Cardiac muscle cell (in vitro differentiated cells and primary cell): ENCODE data around the gene NMNAT3. TPM values are rescaled to one million over a fixed set of nuclear protein-coding genes. Genes with fewer than 3 reads are reported as not detected.

Experiments used
- DNase-seq, 2 donors: peaks; one replicate each; pipeline versions ENCODE4 v3.0.0 to v3.0.0-alpha.2; 2010 to 2017; ENCODE audit warnings: low read depth in 1 of 2, low spot score in 1 of 2
- H3K27ac ChIP-seq: fragments of 200-600 bp; sonication (generic); 2 replicates; pipeline ENCODE4 v1.5.1; 2016
- H3K27me3 ChIP-seq: fragments of 200-600 bp; sonication (generic); 2 replicates; pipeline ENCODE4 v1.6.0; 2016; ENCODE audit warnings: control low read depth
- H3K36me3 ChIP-seq: fragments of 200-600 bp; sonication (generic); 2 replicates; pipeline ENCODE4 v1.5.1; 2016; ENCODE audit warnings: control low read depth
- H3K4me1 ChIP-seq: fragments of 200-600 bp; sonication (generic); 2 replicates; pipeline ENCODE4 v1.8.1; 2017; ENCODE audit warnings: low read depth, mild to moderate bottlenecking, mixed run types
- H3K4me3 ChIP-seq: fragments of 200-600 bp; sonication (generic); 2 replicates; pipeline ENCODE4 v1.5.1; 2016; ENCODE audit warnings: mild to moderate bottlenecking
- H3K9me3 ChIP-seq: fragments of 200-600 bp; sonication (generic); 2 replicates; pipeline ENCODE4 v1.5.1; 2017; ENCODE audit warnings: low read depth, mild to moderate bottlenecking, control low read depth
- polyA plus RNA-seq: library from polyadenylated mRNA; unstranded; fragments of >200 nt; fragmentation: Nextera tagmentation; extraction: Ambion mirVana; gene quantifications from 2 replicates; pipeline ENCODE4 v1.2.1, GENCODE V29; 2016
- total RNA-seq: library from RNA; depleted of rRNA; stranded (reverse); fragments of >200 nt; gene quantifications from 2 replicates; pipeline ENCODE4 v1.2.3, GENCODE V29; 2016
- TF ChIP-seq, protein P1 (sequence below): IDR thresholded peaks from 2 replicates; pipeline ENCODE4 v1.5.1; 2012; ENCODE audit warnings: low read depth, mild to moderate bottlenecking, low read length

The NMNAT3 gene
- total and polyA plus RNA-seq, 2 experiments from 2014 or later: 6.3 to 16.0 TPM

DNA sequence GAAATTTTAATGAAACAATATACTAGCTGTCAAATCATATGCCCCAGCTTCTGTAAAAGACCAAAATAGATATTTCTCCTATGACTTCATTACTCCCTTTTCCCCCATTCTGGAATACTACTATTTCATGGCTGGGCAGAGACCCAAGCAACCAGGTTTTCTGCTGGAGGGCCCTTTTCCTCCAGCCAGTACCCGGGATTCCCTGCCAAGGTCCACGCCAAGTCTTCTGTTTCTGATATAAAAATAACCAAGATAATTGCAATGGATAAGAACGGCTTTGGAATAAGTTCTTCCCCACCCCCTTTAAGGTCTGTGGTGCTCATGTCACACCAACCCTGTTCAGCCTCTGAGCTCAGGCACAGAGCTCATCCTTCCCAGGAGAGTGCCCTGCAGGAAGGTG is 17.2 kb upstream of the NMNAT3 start:
- Histone ChIP-seq H3K27ac (no peak overlapping the region), H3K27me3 (no peaks in the 10 kb centered on the region), H3K4me1 (peaks cover 25% of the 10 kb centered on the region), H3K36me3 (no peaks in the 10 kb centered on the region), H3K9me3 (no peaks in the 10 kb centered on the region), H3K4me3 (no peak overlapping the region)
- TF ChIP-seq, protein P1, sequence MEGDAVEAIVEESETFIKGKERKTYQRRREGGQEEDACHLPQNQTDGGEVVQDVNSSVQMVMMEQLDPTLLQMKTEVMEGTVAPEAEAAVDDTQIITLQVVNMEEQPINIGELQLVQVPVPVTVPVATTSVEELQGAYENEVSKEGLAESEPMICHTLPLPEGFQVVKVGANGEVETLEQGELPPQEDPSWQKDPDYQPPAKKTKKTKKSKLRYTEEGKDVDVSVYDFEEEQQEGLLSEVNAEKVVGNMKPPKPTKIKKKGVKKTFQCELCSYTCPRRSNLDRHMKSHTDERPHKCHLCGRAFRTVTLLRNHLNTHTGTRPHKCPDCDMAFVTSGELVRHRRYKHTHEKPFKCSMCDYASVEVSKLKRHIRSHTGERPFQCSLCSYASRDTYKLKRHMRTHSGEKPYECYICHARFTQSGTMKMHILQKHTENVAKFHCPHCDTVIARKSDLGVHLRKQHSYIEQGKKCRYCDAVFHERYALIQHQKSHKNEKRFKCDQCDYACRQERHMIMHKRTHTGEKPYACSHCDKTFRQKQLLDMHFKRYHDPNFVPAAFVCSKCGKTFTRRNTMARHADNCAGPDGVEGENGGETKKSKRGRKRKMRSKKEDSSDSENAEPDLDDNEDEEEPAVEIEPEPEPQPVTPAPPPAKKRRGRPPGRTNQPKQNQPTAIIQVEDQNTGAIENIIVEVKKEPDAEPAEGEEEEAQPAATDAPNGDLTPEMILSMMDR: no peak
- no peak for DNase-seq

DNA sequence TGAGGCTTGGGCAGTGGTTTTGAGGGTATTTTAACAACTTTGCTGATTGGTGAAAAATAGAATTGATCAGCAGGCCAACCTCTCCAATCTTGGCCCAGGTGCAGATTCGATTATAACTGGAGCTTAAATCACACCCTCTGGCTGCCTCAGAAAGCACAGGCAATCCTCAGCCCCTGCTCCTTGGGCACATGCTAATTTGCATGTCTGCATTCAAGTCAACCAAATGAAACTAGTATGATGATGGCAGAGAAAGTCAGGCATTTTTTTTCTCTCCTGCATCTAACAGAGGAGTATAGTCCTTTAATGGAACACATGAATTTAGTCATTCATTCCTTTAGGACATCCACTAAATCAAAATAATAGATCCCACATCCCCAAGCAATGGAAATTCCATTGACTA is 16.8 kb upstream of the NMNAT3 start:
- Histone ChIP-seq H3K4me1 (peaks cover 30% of the 10 kb centered on the region), H3K4me3 (no peak overlapping the region), H3K27me3 (no peaks in the 10 kb centered on the region), H3K36me3 (no peaks in the 10 kb centered on the region), H3K27ac (no peak overlapping the region), H3K9me3 (no peaks in the 10 kb centered on the region)
- DNase-seq: no peak
- TF ChIP-seq, protein P1: no peak

DNA sequence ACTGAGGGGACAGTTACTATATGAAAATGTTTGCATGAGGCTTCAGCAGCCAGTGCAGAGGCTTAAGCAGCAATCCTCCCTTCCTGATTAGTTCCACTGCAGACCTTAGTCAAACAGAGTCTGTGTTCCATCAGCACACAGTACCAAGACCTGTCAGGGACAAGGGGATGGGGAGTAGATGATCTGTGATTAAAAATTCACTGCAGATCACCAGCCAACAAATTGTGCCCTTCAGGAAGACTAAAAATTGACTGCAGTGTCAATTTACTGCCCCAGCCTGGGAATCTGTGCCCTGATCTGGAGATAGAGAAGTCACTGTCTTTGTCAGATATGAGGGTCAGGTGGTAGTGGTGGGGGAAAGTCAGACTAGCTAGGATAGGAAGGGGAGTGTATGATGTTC is 13.8 kb upstream of the NMNAT3 start:
- peak overlapping the region; percentile 33 for H3K27ac ChIP-seq
- no peaks in the 10 kb centered on the region for H3K9me3 ChIP-seq
- peaks cover 43% of the 10 kb centered on the region for H3K4me1 ChIP-seq
- H3K4me3 ChIP-seq: no peak overlapping the region
- H3K27me3 ChIP-seq: no peaks in the 10 kb centered on the region
- TF ChIP-seq, protein P1: no peak
- DNase-seq: peak in 1 of 2 donors; percentile 77
- H3K36me3 ChIP-seq: no peaks in the 10 kb centered on the region

DNA sequence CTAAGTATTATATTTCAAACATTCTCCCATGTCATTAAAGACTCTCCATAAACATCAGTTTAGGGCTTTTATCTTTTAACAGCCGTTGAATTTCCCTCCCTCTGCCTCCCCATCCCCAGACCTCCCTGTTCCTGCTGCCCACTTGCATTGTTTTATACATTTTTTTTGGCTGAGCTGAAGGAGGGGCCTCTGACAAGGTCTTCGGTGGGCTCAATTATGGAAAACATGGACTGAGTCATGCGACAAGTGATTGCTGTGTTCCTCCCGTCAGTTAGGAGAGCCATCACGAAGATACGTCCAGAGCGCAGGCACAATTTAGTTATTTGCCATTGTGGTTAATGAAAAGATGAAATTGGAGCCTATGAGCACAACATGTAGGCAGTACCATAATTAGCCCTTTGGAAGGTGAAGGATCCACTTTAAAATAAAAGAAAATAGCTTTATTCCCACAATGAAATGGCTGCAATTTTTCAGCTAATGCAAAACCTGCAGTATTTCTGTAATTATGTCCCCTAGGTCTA is 12.0 kb upstream of the NMNAT3 start:
- H3K36me3 ChIP-seq: no peaks in the 10 kb centered on the region
- H3K9me3 ChIP-seq: no peaks in the 10 kb centered on the region
- no peak overlapping the region for H3K27ac ChIP-seq
- no peak overlapping the region for H3K4me3 ChIP-seq
- TF ChIP-seq, protein P1: no peak
- H3K27me3 ChIP-seq: peaks cover 9% of the 10 kb centered on the region
- H3K4me1 ChIP-seq: peaks cover 37% of the 10 kb centered on the region
- DNase-seq: no peak

DNA sequence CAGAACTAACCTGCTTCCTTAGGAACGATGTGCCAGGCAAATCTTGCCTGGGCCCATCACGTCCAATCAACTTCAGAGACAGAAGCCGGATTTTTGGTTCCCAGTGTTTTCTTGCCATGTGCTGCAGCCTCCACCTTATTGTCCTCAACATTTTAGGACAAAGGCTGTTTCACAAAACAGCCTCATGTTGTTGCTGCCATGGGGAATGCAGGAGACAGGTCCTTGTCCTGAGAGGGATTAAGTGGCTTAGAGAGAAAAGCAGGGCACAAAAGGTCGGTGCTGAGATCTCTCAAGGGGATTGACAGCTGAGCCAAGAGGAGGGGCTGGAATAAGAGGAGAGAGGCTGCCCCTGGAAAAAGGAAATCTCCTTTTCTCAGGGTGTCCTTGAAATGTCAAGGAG is 11.3 kb upstream of the NMNAT3 start:
- peaks cover 9% of the 10 kb centered on the region for H3K27me3 ChIP-seq
- peaks cover 37% of the 10 kb centered on the region for H3K4me1 ChIP-seq
- no peak overlapping the region for H3K27ac ChIP-seq
- H3K36me3 ChIP-seq: no peaks in the 10 kb centered on the region
- DNase-seq: peak in 1 of 2 donors; percentile 77
- H3K4me3 ChIP-seq: no peak overlapping the region
- H3K9me3 ChIP-seq: no peaks in the 10 kb centered on the region
- TF ChIP-seq, protein P1: no peak

DNA sequence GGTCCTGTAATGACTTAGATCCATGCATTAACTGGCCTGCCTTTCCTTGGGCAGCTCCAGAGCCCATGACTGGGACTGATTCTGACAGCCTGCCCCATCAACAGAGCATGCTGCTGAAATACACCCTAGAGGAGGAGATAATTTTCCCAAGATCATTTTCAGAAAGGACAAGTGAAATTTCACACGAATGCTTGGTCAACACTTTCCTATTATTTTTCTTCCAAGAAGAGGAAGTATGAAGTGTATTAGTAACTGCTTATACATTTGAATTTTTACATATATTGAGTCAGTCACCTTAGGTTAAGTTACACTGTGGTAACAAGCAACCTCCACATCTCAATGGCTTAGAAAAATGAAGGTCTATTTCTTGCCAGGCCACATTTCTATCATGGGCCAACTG is 9.7 kb upstream of the NMNAT3 start:
- TF ChIP-seq, protein P1: no peak
- Histone ChIP-seq H3K27ac (no peak overlapping the region), H3K9me3 (no peaks in the 10 kb centered on the region), H3K4me3 (no peak overlapping the region), H3K27me3 (peaks cover 9% of the 10 kb centered on the region), H3K4me1 (peaks cover 37% of the 10 kb centered on the region), H3K36me3 (no peaks in the 10 kb centered on the region)
- DNase-seq: no peak
